NCI-H2029 (cell line): Measurements from ENCODE around the gene LAMC2.
"Not testable (repeated sequence)": the region's sequence is repeated elsewhere in the genome, so short reads cannot be mapped to it uniquely, and the experiment has no call there.

Source experiments
- DNase-seq: peaks from one replicate; lab custom pipeline; 2025; lab: John Stamatoyannopoulos, UW

LAMC2 gene

DNA sequence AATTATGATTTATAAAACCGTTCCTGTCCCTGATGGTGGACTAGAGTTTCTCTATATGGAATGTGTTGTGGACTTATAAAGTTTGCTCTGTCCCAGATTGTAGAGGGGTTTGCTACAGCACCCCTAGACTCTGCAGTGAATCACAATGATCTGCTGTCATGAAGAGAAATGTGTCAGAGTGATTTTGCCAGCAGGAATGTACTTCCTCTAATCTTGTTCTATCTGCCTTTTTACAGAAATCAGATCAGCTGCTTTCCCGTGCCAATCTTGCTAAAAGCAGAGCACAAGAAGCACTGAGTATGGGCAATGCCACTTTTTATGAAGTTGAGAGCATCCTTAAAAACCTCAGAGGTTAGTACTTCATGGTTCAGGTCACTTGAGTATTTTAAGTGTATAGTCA, 52.0 kb downstream of the LAMC2 start:
- no peak for DNase-seq

DNA sequence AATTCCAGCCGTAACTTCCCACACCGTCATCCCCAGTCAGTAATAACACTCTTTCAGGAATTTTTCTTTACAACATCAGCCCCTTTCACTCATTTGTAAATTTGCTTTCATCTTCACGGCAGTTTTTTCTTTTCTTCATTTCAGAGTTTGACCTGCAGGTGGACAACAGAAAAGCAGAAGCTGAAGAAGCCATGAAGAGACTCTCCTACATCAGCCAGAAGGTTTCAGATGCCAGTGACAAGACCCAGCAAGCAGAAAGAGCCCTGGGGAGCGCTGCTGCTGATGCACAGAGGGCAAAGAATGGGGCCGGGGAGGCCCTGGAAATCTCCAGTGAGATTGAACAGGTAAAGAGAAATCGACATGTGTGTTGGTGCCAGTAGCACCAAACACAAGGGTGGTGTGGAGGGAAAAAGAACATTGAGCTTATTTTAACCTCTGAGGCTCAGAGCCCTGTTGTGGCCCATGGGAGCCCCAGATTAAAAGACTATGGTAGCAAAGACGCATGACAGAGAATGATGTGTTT, 53.2 kb downstream of the LAMC2 start:
- no peak for DNase-seq

DNA sequence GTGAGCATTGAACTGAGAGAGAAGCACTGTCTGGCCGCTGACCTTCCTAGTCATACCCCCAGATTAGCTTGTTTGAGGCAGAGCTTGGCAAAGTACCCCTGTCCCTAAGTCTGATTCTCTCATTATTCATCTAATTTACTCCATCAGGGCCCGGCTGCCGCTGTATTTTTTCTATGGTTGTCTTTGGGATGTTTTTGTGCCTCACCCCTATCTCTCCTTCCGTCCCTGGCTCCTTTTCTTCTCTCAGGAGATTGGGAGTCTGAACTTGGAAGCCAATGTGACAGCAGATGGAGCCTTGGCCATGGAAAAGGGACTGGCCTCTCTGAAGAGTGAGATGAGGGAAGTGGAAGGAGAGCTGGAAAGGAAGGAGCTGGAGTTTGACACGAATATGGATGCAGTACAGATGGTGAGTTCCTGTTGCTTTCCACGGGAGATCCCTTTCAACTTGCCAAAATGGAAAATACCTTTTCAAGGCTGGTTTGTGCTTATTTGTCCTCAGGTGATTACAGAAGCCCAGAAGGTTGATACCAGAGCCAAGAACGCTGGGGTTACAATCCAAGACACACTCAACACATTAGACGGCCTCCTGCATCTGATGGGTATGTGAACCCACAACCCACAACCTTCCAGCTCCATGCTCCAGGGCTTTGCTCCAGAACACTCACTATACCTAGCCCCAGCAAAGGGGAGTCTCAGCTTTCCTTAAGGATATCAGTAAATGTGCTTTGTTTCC, 53.9 kb downstream of the LAMC2 start:
- no peak for DNase-seq

DNA sequence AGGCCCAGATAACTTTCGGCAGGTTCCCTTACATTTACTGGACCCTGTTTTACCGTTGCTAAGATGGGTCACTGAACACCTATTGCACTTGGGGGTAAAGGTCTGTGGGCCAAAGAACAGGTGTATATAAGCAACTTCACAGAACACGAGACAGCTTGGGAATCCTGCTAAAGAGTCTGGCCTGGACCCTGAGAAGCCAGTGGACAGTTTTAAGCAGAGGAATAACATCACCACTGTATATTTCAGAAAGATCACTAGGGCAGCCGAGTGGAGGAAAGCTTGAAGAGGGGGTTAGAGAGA, 54.4 kb downstream of the LAMC2 start:
- DNase-seq: no peak

DNA sequence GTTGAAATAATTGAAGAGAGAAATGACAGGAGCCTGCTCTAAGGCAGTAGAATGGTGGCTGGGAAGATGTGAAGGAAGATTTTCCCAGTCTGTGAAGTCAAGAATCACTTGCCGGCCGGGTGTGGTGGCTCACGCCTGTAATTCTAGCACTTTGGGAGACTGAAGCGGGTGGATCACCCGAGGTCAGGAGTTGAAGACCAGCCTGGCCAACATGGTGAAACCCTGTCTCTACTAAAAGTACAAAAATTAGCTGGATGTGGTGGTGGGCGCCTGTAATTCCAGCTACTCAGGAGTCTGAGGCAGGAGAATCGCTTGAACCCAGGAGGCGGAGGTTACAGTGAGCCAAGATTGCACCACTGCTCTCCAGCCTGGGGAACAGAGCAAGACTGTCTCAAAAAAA, 54.8 kb downstream of the LAMC2 start:
- DNase-seq: not testable (repeated sequence)

DNA sequence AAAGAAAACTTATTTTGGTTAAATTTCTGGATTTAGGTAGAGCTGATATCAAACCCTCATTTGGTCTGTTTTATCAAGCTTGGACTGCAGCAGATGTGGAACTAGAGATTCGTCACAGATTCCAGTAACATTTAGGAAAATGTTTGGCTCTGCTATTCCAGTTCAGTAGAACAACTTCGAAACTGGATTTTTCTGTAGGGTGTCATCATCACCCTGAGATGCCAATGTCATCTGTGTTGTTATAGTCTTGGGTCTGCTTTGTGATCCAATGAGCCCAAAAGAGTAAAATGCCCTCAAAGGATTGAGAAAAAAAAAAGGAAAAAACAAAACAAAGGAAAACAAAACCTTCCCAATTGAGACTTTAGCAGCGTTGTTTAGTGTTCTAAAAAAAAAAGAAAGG, 55.4 kb downstream of the LAMC2 start:
- no peak for DNase-seq

DNA sequence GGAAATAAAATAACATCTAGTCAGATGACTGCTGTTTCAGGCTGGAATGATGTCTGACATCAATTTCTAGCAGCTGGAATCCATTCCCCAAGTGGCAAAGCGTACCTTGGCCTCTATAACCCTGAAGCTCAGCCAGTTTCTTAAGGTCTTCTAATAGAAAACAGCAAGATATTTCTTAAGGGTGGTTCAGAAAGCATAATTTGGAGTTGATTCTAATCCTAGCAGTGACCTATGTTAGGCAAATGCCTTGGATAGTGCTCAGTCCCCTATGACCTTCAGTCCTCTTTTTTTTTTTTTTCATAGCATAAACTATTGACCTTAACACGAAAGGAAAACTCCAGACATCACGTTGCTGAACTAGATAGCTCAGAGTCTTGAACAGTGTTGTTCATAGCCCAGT, 56.5 kb downstream of the LAMC2 start:
- DNase-seq: no peak

DNA sequence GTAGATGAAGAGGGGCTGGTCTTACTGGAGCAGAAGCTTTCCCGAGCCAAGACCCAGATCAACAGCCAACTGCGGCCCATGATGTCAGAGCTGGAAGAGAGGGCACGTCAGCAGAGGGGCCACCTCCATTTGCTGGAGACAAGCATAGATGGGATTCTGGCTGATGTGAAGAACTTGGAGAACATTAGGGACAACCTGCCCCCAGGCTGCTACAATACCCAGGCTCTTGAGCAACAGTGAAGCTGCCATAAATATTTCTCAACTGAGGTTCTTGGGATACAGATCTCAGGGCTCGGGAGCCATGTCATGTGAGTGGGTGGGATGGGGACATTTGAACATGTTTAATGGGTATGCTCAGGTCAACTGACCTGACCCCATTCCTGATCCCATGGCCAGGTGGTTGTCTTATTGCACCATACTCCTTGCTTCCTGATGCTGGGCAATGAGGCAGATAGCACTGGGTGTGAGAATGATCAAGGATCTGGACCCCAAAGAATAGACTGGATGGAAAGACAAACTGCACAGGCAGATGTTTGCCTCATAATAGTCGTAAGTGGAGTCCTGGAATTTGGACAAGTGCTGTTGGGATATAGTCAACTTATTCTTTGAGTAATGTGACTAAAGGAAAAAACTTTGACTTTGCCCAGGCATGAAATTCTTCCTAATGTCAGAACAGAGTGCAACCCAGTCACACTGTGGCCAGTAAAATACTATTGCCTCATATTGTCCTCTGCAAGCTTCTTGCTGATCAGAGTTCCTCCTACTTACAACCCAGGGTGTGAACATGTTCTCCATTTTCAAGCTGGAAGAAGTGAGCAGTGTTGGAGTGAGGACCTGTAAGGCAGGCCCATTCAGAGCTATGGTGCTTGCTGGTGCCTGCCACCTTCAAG, 57.3 kb downstream of the LAMC2 start:
- DNase-seq: no peak

DNA sequence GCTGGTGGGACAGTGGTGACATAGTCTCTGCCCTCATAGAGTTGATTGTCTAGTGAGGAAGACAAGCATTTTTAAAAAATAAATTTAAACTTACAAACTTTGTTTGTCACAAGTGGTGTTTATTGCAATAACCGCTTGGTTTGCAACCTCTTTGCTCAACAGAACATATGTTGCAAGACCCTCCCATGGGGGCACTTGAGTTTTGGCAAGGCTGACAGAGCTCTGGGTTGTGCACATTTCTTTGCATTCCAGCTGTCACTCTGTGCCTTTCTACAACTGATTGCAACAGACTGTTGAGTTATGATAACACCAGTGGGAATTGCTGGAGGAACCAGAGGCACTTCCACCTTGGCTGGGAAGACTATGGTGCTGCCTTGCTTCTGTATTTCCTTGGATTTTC, 58.4 kb downstream of the LAMC2 start:
- no peak for DNase-seq

DNA sequence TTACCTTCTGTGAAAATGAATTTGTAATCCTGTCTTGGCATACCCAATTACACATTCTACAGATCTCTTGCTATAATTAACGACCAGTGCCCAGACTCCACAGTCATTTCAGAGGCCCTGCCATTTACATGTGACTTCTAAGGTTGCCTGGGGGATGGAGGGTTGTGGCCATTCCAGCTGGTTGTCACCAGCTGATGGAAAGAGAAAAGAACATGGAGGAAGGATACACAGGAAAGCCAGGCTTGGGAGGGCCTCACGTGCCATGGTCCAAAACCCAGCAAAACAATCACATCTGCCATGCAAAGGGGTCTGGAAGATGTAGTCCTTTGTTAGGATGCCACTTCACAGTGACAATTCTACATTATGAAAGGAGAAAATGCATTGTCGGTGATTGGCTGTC, 59.3 kb downstream of the LAMC2 start:
- no peak for DNase-seq

DNA sequence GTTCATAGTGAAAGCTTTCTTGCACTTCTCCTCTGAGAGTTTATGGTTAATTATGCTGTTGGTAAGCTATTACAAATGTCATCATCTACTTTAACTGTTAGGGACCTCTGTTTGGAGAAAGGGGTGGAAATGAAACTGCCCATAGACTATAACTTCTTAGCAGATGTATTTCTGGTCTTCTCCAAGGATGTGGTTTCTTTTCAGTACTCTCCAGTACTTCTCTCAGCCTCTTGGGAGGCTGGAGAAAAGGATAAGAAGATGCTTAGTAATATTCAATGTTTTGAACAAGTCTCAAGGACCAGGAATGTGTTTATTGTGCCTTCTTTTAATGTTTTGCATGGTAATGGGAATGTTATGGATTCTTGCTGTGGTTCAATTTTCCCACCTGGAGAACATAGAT, 60.4 kb downstream of the LAMC2 start:
- no peak for DNase-seq

DNA sequence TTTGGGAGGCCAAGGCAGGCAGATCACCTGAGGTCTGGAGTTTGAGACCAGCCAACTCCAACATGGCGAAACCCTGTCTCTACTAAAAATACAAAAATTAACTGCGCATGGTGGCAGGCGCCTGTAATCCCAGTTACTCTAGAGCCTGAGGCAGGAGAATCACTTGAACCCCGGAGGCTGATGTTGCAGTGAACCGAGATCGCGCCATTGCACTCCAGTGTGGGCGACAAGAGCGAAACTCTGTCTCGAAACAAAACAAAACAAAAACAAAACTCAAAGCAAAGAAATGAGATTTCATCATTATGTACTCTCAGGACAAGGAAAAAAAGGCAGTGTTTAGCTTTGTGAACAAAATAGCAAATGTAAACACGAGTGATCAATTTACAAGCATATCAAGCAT, 61.0 kb downstream of the LAMC2 start:
- DNase-seq: no peak

DNA sequence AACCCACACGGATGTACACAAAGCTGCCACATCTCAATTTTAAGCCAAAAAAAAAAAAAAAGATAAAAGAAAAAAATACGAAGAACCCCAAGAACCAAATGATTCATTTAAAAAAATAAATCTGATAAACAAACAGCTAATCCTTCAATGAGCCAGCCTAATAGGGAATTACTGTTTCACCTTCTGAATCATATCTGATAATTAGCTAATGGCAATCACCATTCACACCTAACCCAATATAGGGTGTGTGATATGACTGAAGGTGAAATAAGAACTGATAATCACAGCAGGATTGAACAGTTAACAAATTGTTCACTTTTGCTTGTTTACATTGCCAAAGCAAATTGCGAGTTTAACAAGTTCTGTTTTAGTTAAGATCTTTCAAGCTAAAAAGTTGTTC, 61.4 kb downstream of the LAMC2 start:
- no peak for DNase-seq

DNA sequence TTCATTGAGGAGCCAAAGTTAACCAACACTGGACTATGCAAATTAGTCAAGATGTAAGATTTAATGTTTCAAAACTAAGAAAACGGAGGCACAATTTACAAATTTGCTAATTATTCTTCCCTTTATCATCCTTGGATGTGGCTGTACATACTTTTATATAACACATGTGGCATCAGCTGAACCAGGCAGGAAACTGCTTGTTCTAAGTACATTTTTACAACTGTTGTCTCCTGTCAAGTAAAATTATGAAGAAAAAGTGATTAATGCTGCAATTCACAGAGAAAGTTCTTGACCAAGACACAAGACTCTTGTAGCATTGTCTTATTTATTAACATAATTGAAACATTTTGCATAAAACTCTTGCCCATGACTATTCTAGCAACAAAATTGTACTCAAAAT, 61.9 kb downstream of the LAMC2 start:
- DNase-seq: no peak

DNA sequence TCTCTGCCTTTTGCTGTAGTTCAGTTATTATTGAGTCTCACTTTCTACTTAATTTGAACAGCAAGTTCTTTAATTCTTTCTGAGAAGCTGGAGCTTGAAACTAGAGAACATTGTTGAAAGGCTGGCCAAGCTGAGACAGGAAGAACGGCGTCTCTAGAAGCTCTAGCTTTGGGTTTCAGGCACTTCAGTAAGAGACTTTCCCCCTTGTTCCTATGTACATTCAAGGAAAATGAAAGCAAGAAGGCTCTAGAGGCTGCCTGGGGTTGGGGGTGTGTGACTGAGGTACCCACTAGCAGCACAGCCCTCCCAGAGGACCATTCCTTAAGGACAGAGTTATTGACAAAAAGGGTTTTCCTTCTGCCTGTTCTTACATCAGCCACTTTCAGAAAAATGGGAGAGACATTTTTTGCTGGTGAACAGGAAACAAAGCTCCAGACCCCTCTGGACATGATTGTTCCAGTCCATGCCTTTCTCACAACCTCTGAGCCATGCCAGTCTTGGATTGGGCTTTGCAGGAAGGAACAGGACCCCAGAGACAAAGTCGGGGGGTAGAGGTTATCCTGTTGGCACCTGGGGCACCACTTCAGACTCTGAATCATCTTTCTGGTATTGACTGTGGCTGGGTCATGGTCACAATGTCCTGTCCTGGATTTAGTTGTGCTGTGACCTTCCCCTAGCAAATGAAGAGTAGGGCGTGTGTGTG, 63.1 kb downstream of the LAMC2 start:
- no peak for DNase-seq

DNA sequence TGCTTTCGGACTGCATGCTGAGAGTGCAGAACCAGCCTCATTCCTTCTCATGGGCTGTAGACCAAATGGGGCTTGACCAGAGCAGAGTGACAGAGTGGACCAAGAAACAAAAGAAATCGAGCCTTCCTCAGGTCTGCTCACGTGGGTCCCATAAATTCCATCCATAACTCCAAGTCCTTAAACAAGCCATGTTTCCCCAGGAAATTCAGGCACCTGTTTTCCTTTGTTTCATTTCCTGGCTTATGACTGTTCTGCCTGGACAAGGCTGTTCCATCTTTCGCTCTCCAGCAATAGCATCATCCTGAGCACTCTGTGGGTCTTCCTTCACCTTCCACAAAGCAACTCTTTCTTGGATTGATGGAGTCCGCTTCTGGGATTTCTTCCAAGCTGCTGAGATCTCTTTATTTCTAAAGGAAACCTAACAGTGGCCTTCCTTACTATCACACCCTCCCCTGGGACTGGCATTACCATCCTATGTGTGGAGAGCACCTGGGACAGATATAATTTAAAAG, 63.9 kb downstream of the LAMC2 start:
- no peak for DNase-seq

DNA sequence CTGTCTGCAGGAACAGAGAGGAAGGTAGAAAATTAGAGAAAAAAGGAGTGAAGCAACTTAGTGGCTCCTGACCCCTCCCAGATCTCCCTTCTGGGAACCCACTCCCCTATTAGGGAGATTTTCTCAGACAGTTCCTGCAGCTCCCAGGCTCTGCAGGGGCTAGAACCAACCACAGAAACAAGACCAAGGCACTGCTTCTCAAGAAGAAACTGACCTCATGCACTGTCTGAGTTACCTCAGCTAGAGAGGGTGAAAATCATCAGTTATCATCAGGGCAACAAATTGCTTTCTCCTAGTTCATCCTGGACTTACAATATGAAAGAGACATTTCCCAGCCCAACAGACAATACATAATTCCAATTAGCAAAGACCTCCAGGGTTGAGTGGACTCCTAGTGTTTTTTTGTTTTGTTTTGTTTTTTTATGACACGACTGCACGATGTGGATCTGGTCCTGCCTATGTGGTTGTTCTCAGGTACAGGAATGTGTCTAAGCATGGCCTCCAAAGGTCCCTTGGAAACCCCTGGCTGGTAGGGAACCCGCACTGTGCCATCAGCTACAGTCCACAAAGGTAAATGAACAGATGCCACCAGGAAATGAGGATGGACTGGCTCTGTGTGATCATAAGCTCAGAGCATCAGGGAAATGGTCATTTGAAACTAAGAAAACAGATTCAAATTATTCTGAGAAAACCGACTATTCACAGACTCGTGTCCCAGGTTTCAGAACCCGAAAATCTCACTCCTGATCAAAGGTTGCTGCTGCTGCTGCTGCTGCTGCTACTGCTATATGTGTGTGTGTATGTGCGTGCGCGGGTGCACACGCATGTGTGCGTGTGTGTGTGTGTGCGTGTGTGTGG, 65.3 kb downstream of the LAMC2 start:
- no peak for DNase-seq

DNA sequence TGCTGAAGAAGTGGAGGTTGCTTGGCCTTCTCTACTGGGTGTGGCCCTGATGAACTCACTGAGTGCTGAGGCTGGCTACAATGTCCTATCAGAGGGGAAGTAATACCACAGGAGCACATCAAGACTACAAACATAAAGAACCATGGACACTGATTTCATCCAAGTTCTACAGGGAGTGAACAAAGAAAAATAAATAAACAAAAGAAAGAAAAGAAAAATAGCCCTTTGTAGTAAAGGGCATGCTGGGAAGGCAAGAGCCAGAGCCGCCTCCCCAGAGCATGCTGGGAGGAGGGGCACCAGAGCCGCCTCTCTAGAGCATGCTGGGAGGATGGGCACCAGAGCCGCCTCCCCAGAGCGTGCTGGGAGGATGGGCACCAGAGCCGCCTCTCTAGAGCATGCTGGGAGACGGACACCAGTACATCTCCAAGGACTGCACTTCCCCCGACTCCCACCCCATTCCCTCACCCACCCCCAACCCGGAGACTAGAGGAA, 65.9 kb downstream of the LAMC2 start:
- no peak for DNase-seq

DNA sequence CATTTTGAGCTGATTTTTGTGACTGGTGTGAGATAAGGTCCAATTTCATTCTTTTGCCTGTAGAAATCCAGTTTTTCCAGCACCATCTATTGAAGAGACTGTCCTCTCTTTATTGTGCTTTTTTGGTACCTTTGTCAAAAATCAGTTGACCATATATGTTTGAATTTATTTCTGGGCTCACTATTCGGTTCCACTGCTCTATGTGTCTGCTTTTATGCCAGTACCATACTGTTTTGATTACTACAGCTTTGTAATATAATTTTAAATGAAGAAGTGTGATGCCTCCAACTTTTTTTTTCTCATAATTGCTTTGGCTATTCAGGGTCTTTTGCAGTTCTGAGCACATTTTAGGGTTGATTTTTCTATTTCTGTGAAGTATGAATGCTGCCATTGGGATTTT, 69.0 kb downstream of the LAMC2 start:
- no peak for DNase-seq

DNA sequence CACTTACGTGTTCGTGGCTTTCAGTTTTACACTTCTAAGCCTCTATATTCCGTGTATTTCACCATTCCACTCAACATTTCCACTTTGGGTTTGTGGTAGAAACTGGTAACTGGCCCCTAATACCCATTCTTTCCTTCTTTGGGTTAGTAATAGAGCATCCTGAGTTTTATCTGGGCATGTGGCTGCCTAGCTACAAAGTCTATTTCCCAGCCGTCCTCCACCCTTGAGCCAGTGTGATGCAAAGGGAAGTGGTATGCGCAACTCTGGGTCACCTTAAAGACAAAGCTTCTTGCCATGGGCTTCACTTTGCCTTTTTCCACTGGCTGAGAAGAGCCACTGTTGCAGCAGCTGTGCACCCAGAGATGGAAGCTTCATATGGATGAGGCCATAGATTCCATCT, 73.9 kb downstream of the LAMC2 start:
- no peak for DNase-seq

DNA sequence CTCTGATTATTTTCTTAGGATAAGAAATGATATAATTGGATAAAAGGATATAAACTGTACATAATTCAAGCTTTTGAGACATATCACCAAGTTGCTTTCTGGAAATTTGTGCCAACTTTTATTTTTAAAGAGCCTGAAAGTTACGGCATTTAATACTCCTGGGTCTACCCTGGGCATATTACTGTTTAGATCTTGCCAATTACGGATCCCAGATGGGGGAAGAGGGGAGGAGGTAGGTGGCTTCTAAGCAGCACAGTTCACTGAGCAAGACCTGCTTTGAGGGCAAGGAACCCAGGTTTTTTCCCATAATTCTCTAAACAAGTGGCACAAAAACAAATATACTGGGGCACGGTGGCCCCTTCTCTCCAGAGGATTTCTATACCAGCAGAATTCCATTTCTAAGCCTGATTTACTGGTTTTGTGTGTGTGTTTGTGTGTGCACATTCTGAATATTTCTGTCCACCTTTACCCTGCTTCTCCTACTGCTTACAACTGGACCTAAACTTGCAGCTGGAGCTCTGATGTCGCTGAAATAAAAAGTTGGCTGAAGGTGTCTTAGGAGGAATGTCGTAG, 76.7 kb downstream of the LAMC2 start:
- no peak for DNase-seq
